OCI-M2 (cell line): Measurements from ENCODE around the gene NHERF2.
"Not testable (repeated sequence)": the region's sequence is repeated elsewhere in the genome, so short reads cannot be mapped to it uniquely, and the experiment has no call there.

ENCODE experiments used
- DNase-seq: peaks from one replicate; lab custom pipeline; 2025; ENCODE audit not compliant: unreplicated experiment; lab: John Stamatoyannopoulos, UW

NHERF2 gene

GRCh38 chr16:2025251-2025650 is 1.5 kb upstream of the NHERF2 start:
- no peak for DNase-seq

GRCh38 chr16:2025878-2026460 is 733 bp upstream of the NHERF2 start:
- no peak for DNase-seq

GRCh38 chr16:2027024-2028010 is 615 bp downstream of the NHERF2 start:
- DNase-seq = no peak

GRCh38 chr16:2028146-2028545 is 1.4 kb downstream of the NHERF2 start:
- DNase-seq = no peak

- no peak for DNase-seq
These were observed 2.0 kb downstream of the NHERF2 start for GRCh38 chr16:2028620-2029220.

GRCh38 chr16:2029350-2029749 is 2.6 kb downstream of the NHERF2 start:
- no peak for DNase-seq

GRCh38 chr16:2030036-2030435 is 3.3 kb downstream of the NHERF2 start:
- DNase-seq = no peak

GRCh38 chr16:2031081-2031577 is 4.4 kb downstream of the NHERF2 start:
- DNase-seq = no peak

- DNase-seq = no peak
These were observed 5.8 kb downstream of the NHERF2 start for GRCh38 chr16:2032285-2033056.

- no peak for DNase-seq
These were observed 6.6 kb downstream of the NHERF2 start for GRCh38 chr16:2033057-2033908.

- DNase-seq = not testable (repeated sequence)
These were observed 7.4 kb downstream of the NHERF2 start for GRCh38 chr16:2033909-2034695.

GRCh38 chr16:2034696-2035430 is 8.2 kb downstream of the NHERF2 start:
- DNase-seq = no peak

GRCh38 chr16:2035431-2036199 is 8.9 kb downstream of the NHERF2 start:
- DNase-seq = no peak

GRCh38 chr16:2036200-2036966 is 9.7 kb downstream of the NHERF2 start:
- DNase-seq = no peak

- DNase-seq = no peak
These were observed 10.4 kb downstream of the NHERF2 start for GRCh38 chr16:2037115-2037514.

- DNase-seq = no peak
These were observed 11.1 kb downstream of the NHERF2 start for GRCh38 chr16:2037647-2038381.
